Adrenal gland (tissue), 12 donors: ENCODE results near the gene DAPK3. TPM values are rescaled to one million over a fixed set of nuclear protein-coding genes. Genes with fewer than 3 reads are reported as not detected.
"Not testable (repeated sequence)": the region's sequence is repeated elsewhere in the genome, so short reads cannot be mapped to it uniquely, and the experiment has no call there.

Source experiments
- DNase-seq, 7 donors: peaks; one replicate each; pipeline ENCODE4 v3.0.0-alpha.2; 2019 to 2020
- H3K27ac ChIP-seq, 5 donors: fragments of 200-600 bp; sonication (generic) in 4 of 5; 1 replicate in 3 of 5; 2 replicates in 2 of 5; pipeline versions ENCODE4 v1.5.1 to v1.8.0; 2016 to 2020; ENCODE audit warnings: mild to moderate bottlenecking in 1 of 5
- H3K27me3 ChIP-seq: fragments of 200-600 bp; 2 replicates; pipeline ENCODE4 v1.8.0; 2021
- H3K36me3 ChIP-seq, 2 donors: fragments of 200-600 bp; replicated peaks in 1 of 2; 1 replicate in 1 of 2; 2 replicates in 1 of 2; pipeline versions ENCODE4 v1.5.1 to v1.8.0; 2018 to 2022
- H3K4me1 ChIP-seq, 2 donors: fragments of 200-600 bp; replicated peaks in 1 of 2; 1 replicate in 1 of 2; 2 replicates in 1 of 2; pipeline versions ENCODE4 v1.5.1 to v1.8.0; 2018 to 2021
- H3K4me3 ChIP-seq, 4 donors: fragments of 200-600 bp; sonication (generic) in 3 of 4; one replicate each; pipeline ENCODE4 v1.5.1; 2016 to 2018
- H3K9me3 ChIP-seq, 3 donors: fragments of 200-600 bp; sonication (generic) in 1 of 3; replicated peaks in 1 of 3; 1 replicate in 2 of 3; 2 replicates in 1 of 3; pipeline versions ENCODE4 v1.5.1 to v1.8.0; 2016 to 2021
- CTCF ChIP-seq, 6 experiments: fragments of 450-650 bp in 4 of 6; fragments of 200-600 bp in 2 of 6; sonication (generic) in 1 of 6; IDR thresholded peaks; 1 replicate in 5 of 6; 2 replicates in 1 of 6; pipeline versions ENCODE4 v1.5.1 to v1.8.0; 2016 to 2021; ENCODE audit warnings: antibody characterized with exemption in 6 of 6, mild to moderate bottlenecking in 2 of 6, moderate library complexity in 1 of 6
- POLR2A ChIP-seq, 2 donors: fragments of 450-650 bp; IDR thresholded peaks; one replicate each; pipeline ENCODE4 v1.6.1; 2017; ENCODE audit warnings: antibody characterized with exemption in 2 of 2, mild to moderate bottlenecking in 2 of 2, moderate library complexity in 1 of 2
- WGBS, 4 donors: extraction: QIAGEN DNeasy Blood & Tissue Kit in 2 of 4; methylation state at CpG; one replicate each; pipeline versions ENCODE4 v1.1.5 to v1.1.7; 2013 to 2017; 5-methylcytosine and 5-hydroxymethylcytosine counted together
- intact Hi-C, 2 donors: fragments of 100-400 bp; cut with DNase I; formaldehyde crosslinking; loops; one replicate each; pipeline versions ENCODE4 v1.14.1 to v1.15.0; 2022 to 2023
- polyA plus RNA-seq, 3 donors: library from polyadenylated mRNA; stranded (reverse); fragments of 200-250 nt in 2 of 3; fragments of 350-450 nt in 1 of 3; fragmentation: Illumina TruSeq in 1 of 3; extraction: RNeasy Lipid Tissue Mini Kit (QIAGEN cat#74804) in 1 of 3; gene quantifications; one replicate each; pipeline ENCODE4 v1.2.3, GENCODE V29; 2013 to 2014
- total RNA-seq, 9 donors: library from RNA; depleted of rRNA in 4 of 9; stranded (reverse); fragments of >200 nt in 4 of 9; fragments of 120-200 nt in 1 of 9; fragmentation: NEBNext Ultra II Directional in 1 of 9; extraction: Animal tissue kit (Norgen Biotek cat#: 25700) in 1 of 9; gene quantifications; one replicate each; pipeline versions ENCODE4 v1.1.0 to v1.2.4, GENCODE V29; 2013 to 2023
- donor health status: healthy with polysubstance abuse.
- donor health status: Bipolar disorder and iron deficiency.
- donor health status: DM: yes; HTN: yes; CAD: no.
- donor health status: DM: no; HTN: no; CAD: no.
- donor health status: DM: no; HTN: no; CAD: no.
- donor health status: DM: yes; HTN: yes; CAD: no.

Gene DAPK3
- total and polyA plus RNA-seq, 12 donors = 17.6 to 83.2 (median 45.3) TPM

- 57 to 83% (median 80%) methylated on average over 2 to 11 of the region's 11 CpGs for WGBS, 4 donors
- Histone ChIP-seq H3K9me3 (no peaks in the 10 kb centered on the region), H3K4me3 (no peak overlapping the region), H3K27me3 (no peaks in the 10 kb centered on the region), H3K27ac (no peak overlapping the region), H3K36me3 (no peaks in the 10 kb centered on the region), H3K4me1 (peaks cover 19 to 24% of the 10 kb centered on the region in 2 donors)
- TF ChIP-seq POLR2A (IDR thresholded peaks at IDR 0.05) (no peak), CTCF (IDR thresholded peaks at IDR 0.05) (no peak)
- no peak for DNase-seq
- intact Hi-C loops = no loop called here
Measured at GRCh38 chr19:3949294-3949693, 21.6 kb downstream of the DAPK3 start.

- H3K27ac ChIP-seq, DNase-seq, H3K9me3 ChIP-seq, H3K27me3 ChIP-seq, H3K4me3 ChIP-seq, H3K36me3 ChIP-seq, intact Hi-C loops: not testable (repeated sequence)
- H3K4me1 ChIP-seq = peaks cover 15 to 18% of the 10 kb centered on the region in 2 donors
- WGBS, 4 donors = 90 to 95% (median 94%) methylated on average over 15 of the region's 15 CpGs
Measured at GRCh38 chr19:3947316-3947933, 23.5 kb downstream of the DAPK3 start.

GRCh38 chr19:3945838-3946237 lies 25.1 kb downstream of the DAPK3 start:
- TF ChIP-seq POLR2A (IDR thresholded peaks at IDR 0.05) (no peak), CTCF (IDR thresholded peaks at IDR 0.05) (no peak)
- H3K4me1 ChIP-seq = peaks cover 7% of the 10 kb centered on the region in 2 donors
- H3K27me3 ChIP-seq = no peaks in the 10 kb centered on the region
- no peaks in the 10 kb centered on the region for H3K9me3 ChIP-seq
- 20 to 33% (median 21%) methylated on average over 1 to 2 of the region's 2 CpGs for WGBS, 4 donors
- intact Hi-C loops = no loop called here
- H3K4me3 ChIP-seq = no peak overlapping the region
- no peak overlapping the region for H3K27ac ChIP-seq
- no peaks in the 10 kb centered on the region for H3K36me3 ChIP-seq
- DNase-seq = no peak

GRCh38 chr19:3944018-3944721 lies 26.7 kb downstream of the DAPK3 start:
- Histone ChIP-seq H3K4me3 (no peak overlapping the region), H3K36me3 (no peaks in the 10 kb centered on the region), H3K27me3 (no peaks in the 10 kb centered on the region), H3K9me3 (no peaks in the 10 kb centered on the region), H3K27ac (no peak overlapping the region), H3K4me1 (no peaks in the 10 kb centered on the region)
- intact Hi-C loops = no loop called here
- no peak for DNase-seq
- 78 to 81% (median 79%) methylated on average over 11 of the region's 11 CpGs for WGBS, 4 donors
- TF ChIP-seq CTCF (IDR thresholded peaks at IDR 0.05) (no peak), POLR2A (IDR thresholded peaks at IDR 0.05) (no peak)
